Breast epithelium (tissue), 3 donors: ENCODE data around the gene NME3.

Source experiments
- CTCF ChIP-seq, 3 donors: fragments of 450-650 bp; IDR thresholded peaks; one replicate each; pipeline ENCODE4 v1.5.1; 2016 to 2017; ENCODE audit warnings: antibody characterized with exemption in 3 of 3, mild to moderate bottlenecking in 3 of 3, moderate library complexity in 3 of 3
- POLR2AphosphoS5 ChIP-seq, 3 donors: sonication (generic); formaldehyde crosslinking; IDR thresholded peaks; one replicate each; pipeline ENCODE4 v1.6.1; 2017; ENCODE audit warnings: antibody characterized with exemption in 3 of 3

- TF ChIP-seq CTCF (IDR thresholded peaks at IDR 0.05) = no peak
- TF ChIP-seq POLR2AphosphoS5 (IDR thresholded peaks at IDR 0.05) = no peak
Measured at GRCh38 chr16:1820946-1821290, 49.6 kb upstream of the NME3 start.
